HG02973 (cell line): ENCODE results near the gene ZNF134.

ENCODE experiments used
- ATAC-seq: cut with Tn5 transposase; IDR thresholded peaks from one replicate; pipeline ENCODE4 v1.9.1; 2021; ENCODE audit warnings: moderate library complexity; ENCODE audit not compliant: unreplicated experiment

The ZNF134 gene

GRCh38 chr19:57637379-57637778 is 23.3 kb downstream of the ZNF134 start:
- ATAC-seq, result no peak

- no peak for ATAC-seq
These were observed 27.7 kb downstream of the ZNF134 start for GRCh38 chr19:57641715-57642234.

- no peak for ATAC-seq
These were observed 28.5 kb downstream of the ZNF134 start for GRCh38 chr19:57642396-57643046.

GRCh38 chr19:57643734-57644133 is 29.7 kb downstream of the ZNF134 start:
- ATAC-seq, result no peak

- no peak for ATAC-seq
These were observed 34.4 kb downstream of the ZNF134 start for GRCh38 chr19:57648331-57649003.

GRCh38 chr19:57651654-57651996 is 37.6 kb downstream of the ZNF134 start:
- no peak for ATAC-seq

GRCh38 chr19:57653689-57654088 is 39.6 kb downstream of the ZNF134 start:
- ATAC-seq, result no peak

GRCh38 chr19:57655443-57655842 is 41.4 kb downstream of the ZNF134 start:
- no peak for ATAC-seq

GRCh38 chr19:57656346-57656745 is 42.3 kb downstream of the ZNF134 start:
- no peak for ATAC-seq

- no peak for ATAC-seq
These were observed 50.5 kb downstream of the ZNF134 start for GRCh38 chr19:57664269-57665127.

GRCh38 chr19:57665261-57665806 is 51.3 kb downstream of the ZNF134 start:
- ATAC-seq, result no peak

- no peak for ATAC-seq
These were observed 53.2 kb downstream of the ZNF134 start for GRCh38 chr19:57667228-57667627.

- ATAC-seq, result no peak
These were observed 54.6 kb downstream of the ZNF134 start, which contains the start of gene ZSCAN4 for GRCh38 chr19:57668635-57669034. Gene ZSCAN4, plus strand, starts transcription at chr19:57668935. Its CDS starts 7,211 bp downstream, at chr19:57676146.

- ATAC-seq, result no peak
These were observed 57.3 kb downstream of the ZNF134 start for GRCh38 chr19:57671124-57671895.

- ATAC-seq, result no peak
These were observed 58.4 kb downstream of the ZNF134 start for GRCh38 chr19:57672466-57672865.
